NCI-H510A (cell line): Measurements from ENCODE around the gene ZFP64.

Source experiments
- DNase-seq: peaks from one replicate; lab custom pipeline; 2025; lab: John Stamatoyannopoulos, UW

The ZFP64 gene

DNA sequence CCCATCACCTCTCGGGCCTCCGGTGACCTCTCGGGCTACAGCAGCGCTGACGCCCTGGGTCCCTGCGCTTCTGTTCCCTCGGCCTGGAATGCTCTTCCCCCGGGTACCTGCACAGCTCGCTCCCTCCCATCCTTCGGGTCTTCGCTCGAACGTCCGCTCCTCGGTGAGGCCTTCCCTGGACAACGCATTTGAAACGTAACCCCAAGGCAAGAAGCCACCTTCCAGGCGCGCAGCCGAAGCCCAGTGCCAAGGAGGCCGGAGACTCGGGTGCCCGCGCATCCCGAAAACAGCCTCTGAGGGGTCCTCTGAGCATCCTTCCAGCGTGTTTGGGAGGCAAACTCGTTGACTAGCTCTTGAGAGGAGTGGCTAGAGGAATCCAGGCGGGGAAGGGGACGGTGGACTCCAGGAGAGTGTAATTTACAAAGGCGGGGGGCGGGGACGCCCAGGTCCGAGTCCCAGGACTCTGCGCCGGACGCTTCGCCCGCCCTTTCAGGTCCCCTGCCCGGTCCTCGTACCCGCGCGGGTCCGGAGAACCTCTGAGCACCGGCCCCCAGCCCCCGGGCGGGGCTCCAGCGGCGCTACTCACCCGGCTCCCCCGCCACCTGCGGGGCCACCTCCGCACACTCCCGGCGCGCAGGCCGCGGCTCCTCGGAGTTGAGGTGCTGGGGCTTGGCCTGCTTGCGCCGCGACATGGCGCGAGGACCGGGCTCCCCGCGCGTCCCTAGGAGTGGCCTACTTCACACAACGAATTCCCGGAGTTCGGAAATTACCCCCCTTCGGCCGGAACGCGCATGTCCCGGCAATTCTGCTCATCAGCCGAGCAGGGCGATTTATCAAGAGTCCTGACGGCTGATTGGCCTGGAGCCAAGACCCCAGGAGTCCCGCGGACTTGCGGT lies 86.8 kb downstream of the ZFP64 start:
- DNase-seq, result no peak

DNA sequence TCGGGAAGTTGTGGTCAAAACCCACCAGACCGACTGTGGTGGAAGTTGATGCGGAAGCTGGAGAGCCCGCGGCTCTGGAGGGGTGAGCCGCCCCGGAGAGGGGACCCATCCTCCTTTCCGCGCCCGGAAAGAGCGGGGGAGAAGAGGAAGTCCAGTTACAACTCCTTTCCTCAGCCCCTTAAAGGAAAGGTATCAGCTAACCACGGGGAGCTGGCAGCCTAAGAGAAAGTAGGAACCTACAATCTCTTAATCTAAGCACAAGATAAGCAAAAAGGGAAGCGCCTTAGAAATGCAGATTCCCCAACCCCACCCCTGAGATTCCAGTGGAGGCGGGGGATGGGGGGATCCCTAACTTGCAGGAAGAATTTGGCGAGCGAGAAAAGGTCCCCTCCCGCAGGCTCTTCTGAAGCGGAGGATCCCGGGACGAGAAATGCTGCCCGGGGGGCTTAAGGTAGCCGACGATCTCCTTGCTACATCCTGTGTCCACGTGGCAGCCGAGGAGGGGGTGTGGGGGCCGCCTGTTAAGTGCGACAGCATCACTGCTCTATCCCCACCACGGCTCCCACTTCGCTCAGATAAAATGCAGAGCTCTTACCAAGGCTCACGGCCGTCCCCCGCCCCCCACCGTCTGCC lies 87.5 kb downstream of the ZFP64 start:
- no peak for DNase-seq

DNA sequence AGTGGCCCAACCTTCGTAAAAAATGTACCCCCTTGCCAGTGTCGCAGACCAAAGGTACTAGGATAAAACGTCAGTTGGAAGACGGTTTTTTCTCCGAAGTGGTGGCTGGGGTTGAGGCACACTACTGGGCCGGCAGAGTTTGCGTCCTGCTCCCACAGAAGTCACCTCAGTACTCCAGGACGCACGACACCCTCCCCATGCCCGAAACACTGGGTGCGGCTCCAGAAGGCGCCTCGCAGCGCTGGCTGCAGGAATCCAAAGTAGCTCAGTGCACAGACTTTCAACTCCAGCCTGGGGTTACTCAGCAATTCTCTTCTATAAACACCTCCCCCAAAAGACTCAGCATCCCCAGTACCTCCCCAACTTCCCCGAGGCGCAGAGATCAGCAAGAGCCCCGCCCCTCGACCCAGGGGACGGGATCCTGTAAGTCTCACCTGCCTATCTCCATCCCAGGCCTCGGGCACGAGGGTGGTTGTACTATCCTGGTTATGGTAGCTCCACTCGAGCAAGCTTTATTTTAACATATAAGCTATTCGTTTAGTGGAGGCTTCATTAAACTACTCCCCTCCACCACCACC lies 88.2 kb downstream of the ZFP64 start:
- DNase-seq, result no peak

DNA sequence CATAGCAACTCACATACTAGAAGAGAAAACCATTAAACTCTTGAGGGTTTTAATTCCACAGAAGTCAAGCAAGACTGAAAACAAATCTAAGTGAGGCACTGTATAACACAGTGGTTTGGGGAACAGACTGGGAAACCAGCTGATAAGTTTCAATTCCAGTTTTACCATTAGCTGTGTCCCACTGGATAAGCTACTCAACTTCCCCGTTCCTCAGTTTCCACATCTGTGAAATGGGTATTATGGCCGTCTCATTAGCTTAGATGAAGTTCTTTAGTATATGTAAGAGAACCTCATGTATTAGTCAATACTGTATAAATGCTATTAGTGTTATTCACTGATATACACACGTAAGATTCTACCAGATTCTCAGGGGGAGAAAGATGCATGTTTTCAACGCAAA lies 89.0 kb downstream of the ZFP64 start:
- DNase-seq, result no peak

DNA sequence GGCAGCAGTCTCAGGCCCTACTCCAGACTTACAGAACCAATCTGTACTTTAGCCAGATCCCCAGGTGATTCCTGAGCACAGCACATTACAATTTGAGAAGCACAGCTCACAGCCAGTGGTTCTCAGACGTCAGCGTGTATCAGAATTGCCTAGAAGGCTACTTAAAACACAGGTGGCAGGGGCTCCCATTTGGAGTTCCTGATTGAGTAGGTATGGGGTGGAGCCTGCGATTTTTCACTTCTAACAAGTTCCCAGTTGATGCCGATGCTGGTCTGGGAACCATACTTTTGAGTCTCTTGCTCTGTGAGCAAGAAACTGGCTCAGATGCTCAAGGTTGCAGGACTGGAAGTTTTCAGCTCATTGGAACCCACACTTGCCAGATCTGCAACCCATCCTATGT lies 89.5 kb downstream of the ZFP64 start:
- DNase-seq, result no peak
